ENCODE data around the gene ZNF296.

- TF ChIP-seq CTCF (IDR thresholded peaks at IDR 0.05) (no peak), POLR2A (IDR thresholded peaks at IDR 0.05) (no peak)
Observed at GRCh38 chr19:45070861-45071544, 5.3 kb downstream of the ZNF296 start.

All from body of pancreas (tissue), 4 donors.